Stimulated activated CD8-positive, alpha-beta memory T cell treated with anti-CD3 and anti-CD28 coated beads, Interleukin-2, amount 100 ng/mL, for 48 hours (primary cell): ENCODE measurements around the gene PTGES3L.
A peak's percentile ranks its signal among the peaks of the same experiment; 100 is the strongest.
"Not testable (repeated sequence)": the region's sequence is repeated elsewhere in the genome, so short reads cannot be mapped to it uniquely, and the experiment has no call there.

Experiments used
- DNase-seq, 2 donors: peaks; one replicate each; pipeline ENCODE4 v3.0.0-alpha.2; 2020; ENCODE audit warnings: low read depth in 2 of 2

Gene PTGES3L

DNA sequence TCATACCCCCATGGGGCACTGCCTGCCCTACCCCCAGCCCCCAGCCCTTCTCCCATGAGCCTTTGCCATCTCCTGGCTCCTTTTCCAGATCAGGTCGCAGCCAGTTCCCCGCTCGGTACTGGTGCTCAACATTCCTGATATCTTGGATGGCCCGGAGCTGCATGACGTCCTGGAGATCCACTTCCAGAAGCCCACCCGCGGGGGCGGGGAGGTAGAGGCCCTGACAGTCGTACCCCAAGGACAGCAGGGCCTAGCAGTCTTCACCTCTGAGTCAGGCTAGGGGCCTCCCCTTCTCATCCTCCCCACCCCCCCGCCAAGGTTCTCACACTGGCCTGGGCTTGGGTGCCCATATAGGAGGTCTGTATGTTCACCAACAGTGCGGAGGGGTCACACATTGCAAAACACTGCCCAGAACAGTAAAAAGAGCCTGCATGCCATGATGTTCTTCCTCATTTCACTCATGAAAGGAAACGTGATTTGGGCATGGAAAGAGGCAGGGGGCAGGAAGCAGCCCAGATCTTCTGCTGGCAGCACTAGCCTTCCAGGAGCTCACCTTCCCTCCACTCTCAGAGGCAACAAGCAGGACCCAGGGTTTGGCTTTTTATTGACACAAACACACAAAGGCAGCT lies 34.3 kb upstream of the PTGES3L start:
- DNase-seq: no peak

DNA sequence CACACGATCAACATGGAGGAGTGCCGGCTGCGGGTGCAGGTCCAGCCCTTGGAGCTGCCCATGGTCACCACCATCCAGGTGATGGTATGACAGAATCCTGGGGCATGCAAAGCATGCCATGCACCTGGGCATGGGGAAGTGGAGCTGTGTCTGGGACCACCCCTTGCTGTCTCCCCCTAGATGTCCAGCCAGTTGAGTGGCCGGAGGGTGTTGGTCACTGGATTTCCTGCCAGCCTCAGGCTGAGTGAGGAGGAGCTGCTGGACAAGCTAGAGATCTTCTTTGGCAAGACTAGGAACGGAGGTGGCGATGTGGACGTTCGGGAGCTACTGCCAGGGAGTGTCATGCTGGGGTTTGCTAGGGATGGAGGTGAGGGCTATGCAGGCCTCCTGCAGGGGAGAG lies 33.4 kb upstream of the PTGES3L start:
- DNase-seq: no peak

DNA sequence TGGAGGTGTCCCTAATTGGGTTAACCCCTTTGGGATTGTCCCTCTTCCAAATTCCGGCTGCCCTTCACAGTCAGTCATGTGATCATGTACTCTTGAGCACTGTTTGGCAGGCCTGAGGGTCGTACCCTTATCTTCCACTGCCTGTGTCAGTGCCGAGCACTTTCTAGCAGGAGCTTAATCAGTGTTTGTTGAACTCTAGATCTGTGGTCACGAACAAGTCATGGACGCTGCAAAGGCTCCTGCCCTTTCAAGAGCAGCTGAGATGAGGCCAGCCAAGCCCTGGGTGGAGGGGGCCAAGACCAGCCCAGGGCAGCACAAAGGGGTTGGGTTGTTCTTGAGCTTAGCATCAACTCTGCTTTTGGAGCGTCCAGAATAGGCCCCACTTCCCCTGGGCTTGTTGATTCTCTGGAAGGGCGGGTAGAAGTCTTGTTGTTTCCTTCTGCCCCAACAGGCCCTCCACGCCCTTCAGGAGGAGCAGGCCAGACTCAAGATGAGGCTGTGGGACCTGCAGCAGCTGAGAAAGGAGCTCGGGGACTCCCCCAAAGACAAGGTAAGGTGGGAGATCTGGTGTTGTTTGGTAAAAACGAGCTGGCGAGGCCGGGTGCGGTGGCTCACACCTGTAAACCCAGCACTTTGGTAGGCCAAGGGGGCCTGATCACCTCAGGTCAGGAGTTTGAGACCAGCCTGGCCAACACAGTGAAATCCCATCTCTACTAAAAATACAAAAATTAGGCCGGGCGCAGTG lies 32.0 kb upstream of the PTGES3L start:
- DNase-seq: no peak

DNA sequence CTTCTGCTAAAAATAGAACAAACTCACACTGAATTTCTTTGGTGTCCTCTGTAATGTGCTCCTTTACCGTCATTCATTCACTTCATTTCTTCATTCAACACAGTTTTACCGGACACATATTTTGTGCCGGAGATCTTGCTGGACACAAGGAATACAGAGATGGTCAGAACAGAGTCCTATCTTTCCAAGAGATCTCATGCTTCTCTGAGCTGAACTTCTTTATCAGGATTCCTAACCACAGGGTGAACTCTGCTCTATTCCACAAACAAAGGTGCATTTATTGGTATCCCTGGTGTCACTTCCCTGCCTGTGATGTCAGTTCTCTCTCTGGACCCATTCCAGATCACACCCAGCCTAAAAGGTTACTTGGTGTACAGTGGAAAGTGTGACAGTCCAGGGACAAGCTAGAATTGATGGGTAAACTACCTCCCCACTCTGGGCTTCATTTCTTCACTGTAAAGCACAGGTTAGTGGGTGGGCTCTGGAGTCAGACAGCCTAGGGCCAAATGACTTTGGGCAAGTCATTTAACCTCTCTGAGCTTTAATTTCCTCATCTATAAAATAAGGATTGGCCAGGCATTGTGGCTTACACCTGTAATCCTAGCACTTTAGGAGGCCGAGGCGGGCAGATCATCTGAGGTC lies 30.9 kb upstream of the PTGES3L start:
- DNase-seq: no peak

DNA sequence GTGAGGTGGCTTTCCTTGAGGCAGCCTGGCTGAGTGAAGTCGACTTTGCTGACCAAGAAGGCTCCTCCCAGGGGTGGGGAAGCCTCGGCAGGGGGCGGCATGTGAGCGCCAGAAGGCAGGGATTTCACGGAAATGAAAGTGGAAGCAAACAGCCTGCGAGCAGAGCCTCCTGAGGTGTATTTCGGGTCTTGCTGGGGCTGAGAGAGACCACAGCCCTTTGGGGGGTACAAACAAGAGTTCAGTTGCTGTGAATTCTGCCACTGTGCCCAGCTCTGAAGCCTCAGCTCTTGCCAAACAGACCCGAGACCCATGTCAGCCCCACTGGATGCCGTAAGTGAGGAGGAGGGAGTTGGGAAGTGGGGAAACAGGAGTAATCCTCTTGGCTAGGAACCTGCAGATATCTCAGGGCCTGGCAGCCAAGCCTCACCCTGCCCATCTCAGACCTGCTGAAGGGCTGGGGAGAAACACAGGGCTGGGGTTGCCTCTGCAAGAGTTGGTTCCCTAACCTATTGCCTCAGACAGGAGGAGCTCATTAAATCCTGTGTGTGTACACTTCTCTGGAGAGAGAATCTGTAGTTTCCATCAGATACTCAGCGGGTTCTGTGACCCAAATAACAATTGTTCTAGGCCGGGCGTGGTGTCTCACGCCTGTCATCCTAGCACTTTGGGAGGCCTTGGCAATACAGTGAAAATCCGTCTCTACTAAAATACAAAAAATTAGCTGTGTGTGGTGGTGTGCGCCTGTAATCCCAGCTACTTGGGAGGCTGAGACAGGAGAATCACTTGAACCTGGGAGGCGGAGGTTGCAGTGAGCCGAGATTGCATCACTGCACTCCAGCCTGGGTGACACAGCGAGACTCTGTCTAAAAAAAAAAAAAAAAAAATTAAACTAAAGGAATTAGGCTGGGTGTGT lies 27.0 kb upstream of the PTGES3L start, which contains the start of gene IFI35:
Gene IFI35, plus strand, starts transcription at position 146 of the 913 bp plus-strand sequence. Its CDS starts 164 bp downstream, at position 310.
- DNase-seq: peak; percentile 76

DNA sequence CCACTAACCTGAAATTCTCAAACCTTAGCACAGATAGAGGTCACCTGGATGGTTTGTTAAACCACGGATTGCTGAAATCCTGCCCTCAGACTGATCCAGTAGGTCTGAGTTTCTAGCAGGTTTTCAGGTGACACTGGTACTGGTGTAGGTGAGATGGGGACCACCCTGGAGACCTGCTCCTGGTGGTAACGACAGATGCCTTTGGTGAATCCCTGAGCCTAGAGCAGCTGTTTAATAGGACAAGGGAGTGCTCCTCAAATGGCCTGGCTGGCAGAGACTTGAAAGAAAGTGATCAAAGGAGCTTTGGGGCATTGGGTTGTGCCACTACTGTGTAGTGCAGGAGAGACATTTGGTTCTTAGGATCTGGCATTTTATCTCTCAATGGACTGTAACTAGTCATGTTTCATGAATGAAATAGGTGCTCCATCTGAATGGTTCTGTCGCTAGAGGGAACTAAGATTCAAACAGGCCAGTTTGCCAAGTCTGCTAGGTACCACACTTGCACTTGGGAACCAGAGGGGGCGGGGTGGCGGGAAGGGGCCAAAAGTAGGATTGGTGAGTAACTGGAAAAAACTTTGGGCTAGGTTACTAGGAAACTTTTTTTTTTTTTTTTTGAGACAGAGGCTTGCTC lies 23.8 kb upstream of the PTGES3L start:
- no peak for DNase-seq

DNA sequence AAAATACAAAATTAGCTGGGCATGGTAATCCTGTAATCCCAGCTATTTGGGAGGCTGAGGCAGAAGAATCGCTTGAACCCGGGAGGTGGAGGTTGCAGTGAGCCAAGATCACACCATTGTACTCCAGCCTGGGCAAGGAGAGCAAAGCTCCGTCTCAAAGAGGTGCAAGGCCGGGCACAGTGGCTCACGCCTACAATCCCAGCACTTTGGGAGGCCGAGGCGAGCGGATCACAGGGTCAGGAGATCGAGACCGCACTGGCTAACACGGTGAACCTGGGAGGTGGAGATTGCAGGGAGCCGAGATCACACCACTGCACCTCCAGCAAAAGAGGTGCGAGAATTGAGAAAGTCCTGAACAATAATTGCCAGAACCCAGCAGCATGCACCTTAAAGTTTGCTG lies 21.0 kb upstream of the PTGES3L start:
- DNase-seq: not testable (repeated sequence)

DNA sequence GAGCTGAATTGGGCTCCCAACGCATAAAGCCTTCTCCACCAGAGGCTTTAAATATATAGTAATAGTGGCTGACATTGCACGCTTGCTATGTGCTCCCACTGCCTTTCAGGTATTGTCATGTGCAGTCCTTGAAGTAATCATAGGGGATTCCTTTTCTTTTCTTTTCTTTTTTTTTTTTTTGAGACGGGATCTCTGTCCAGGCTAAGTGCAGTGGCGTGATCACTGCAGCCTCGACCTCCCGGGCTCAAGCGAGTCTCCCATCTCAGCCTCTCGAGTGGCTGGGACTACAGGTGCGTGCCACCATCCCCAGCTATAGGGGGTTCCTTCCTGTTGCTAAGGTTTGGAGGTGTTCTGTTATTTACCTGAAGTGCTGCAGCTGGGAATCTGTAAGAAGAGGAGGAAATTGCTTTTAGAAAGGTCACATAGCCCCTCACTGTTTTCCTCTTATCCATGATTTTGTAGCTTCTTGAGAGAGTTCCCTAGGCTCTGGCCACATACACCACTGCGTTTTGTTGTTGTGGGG lies 19.2 kb upstream of the PTGES3L start:
- DNase-seq: no peak

DNA sequence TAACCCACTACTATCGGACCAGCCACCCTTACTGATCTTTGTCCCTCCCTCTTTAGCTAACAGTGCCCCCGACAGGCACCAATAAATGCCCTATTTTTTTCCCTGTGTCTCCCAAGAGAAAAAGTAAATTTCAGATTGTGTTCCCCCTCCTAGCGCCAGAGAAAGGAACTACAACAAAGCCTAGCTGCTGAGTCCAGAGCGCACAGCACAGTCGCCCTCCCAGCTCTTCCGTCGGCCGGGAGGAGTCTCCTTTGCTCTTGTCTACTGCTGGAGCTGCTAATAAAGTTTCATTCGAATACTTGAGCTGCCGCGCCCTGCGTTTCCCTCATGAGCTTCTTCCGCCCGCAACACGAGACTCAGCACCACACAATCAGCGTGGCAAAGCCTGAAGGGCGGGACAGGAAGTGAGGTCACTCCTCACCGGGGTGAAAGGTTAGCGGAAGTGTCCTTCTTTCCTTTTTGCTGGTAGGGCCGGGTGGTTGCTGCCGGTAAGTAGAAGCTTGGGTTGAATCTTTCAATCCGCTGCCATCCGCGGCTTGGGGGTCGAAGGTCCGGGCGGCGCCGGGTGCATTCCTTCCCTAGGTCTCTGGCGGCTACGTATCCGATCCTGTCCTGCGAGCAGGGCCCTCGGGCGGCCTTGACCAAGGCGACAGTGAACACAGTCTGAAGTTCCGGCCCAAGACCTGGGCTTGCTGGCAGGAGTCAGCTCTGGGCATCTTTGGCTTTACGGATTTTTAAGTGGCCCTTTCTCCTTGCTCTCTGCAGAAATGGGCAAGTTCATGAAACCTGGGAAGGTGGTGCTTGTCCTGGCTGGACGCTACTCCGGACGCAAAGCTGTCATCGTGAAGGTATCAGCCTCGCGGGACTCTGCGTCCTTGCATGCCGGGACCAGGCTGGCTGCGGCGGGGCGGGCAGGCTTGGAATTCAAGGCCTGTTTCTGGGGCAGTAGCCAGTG lies 18.4 kb upstream of the PTGES3L start, which contains the start of gene RPL27:
Gene RPL27, plus strand, starts transcription at position 436 of the 955 bp plus-strand sequence. Its CDS starts 332 bp downstream, at position 768.
- peak; percentile 87 to 94 for DNase-seq

DNA sequence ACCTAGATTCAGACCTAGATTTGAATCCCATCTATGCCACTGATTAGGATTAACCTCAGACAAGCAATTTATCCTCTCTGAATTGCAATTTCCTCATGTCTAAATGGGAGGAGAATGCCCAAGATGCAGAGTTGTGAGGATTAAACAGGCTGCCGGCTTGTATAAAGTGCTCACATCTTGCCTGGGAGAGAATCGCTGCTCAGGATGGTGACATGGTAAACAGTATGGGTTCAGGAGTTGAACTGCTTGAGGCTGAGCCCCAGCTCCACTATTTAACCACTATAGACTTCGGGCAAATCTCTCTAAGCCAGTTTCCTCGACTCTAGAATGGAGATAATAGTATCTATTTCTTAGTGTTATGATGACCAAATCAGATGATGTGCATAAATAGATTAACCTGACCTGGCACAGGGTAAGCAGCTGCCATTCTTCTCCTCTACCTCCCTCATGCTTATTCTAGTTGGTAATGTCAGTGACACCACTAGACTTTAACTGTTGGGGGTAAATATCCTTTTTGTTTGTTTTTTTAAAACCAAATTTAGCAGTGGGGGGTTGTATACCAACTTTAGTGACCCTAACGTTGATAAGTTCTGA lies 17.6 kb upstream of the PTGES3L start:
- no peak for DNase-seq

DNA sequence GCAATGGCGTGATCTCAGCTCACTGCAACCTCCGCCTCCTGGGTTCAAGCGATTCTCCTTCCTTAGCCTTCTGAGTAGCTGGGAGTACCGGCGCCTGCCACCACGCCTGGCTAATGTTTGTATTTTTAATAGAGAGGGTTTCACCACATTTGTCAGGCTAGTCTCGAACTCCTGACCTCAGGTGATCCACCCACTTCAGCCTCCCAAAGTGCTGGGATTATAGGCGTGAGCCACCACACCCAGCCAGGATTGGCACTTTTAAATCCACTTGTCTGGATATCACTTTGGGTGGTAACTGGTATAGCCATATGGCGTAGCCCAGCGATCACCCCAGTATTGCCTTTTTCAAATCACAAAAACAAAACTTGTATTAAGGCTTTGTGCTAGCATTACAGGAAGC lies 14.0 kb upstream of the PTGES3L start:
- DNase-seq: not testable (repeated sequence)

DNA sequence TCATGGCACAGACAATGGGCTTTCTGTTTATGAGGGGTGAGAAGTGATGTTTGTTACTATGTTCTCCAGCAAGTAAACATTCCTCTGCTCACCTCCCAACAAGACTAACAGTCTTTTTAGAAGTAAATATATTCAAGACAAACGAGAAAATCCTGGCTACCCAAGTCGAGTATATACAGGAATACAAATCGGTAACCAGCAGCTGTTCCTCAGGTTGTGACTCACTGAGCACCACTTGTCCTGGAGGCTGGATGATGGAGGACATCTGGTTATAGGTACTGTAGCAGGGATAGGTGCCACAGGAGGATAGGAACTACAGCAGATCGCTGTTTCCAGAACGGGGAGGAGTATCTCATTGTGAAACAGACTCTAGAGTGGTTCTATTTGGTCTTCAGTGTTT lies 13.0 kb upstream of the PTGES3L start:
- DNase-seq: no peak

DNA sequence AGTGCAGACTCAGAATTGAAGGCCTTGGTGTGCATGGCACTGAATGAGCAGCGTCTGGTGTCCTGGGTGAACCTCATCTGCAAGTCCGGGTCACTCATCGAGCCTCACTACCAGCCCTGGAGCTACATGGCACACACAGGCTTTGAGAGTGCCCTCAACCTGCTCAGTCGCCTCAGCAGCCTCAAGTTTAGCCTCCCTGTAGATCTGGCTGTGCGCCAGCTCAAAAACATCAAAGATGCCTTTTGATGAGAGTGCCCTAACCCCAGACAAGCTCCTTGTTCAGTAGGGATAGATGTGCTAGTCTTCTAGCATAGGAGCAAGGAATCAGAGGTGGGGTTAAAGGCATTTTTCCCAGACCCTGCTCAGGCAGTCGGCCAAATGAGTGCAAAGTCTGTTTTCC lies 11.6 kb upstream of the PTGES3L start:
- no peak for DNase-seq

DNA sequence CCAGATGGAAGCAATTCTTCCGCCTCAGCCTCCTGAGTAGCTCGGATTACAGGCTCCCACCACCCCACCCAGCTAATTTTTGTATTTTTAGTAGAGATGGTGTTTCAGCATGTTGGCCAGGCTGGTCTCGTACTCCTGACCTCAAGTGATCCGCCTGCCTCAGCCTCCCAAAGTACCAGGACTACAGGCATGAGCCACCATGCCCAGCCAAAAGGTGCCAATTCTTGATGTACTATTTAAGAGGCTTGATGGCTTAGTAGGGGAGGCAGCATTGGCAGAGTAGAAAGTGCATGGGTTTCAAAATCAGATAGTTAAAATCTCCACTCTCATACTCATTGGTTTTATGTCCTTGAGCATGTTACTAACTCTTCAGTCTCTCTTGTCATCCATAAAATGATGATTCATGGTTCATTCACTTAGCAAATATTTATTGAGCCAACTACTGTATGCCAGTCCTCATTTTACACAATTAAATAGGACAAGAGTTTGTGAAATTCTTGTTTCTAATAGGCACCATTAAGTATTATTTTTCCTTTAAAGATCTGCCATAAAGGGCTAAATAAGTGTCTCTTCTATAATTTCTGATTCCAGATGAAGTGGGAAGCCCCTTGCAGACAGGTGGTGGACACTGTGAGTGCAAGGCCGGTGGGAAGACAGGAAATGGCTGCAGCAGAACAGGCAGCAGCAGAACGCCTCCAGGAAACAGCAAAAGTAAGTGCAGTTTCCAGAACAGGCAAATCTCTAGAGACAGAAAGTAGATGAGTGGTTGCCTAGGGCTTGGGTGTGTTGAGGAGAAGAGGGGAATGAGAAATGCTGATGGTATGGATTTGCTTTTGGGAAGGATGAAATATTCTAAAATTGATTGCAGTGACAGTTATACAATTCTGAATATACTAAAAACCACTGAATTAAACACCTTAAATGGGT lies 10.1 kb upstream of the PTGES3L start:
- DNase-seq: no peak

DNA sequence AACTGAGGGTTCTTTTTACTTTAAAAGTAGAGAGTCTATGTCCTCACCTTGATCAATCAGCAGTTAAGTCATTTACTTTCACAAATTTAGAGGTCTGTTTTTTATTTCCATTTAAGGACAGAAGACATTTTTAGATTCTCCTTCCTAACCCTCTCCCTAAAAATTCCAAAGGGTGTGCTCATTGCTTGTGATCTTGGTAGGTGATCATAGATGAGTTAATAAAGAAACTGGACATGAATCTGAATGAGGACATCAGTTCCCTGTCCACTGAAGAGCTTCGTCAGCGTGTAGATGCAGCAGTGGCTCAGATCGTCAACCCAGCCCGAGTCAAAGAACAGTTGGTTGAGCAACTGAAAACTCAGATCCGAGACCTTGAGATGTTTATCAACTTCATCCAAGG lies 9.3 kb upstream of the PTGES3L start:
- DNase-seq: no peak

DNA sequence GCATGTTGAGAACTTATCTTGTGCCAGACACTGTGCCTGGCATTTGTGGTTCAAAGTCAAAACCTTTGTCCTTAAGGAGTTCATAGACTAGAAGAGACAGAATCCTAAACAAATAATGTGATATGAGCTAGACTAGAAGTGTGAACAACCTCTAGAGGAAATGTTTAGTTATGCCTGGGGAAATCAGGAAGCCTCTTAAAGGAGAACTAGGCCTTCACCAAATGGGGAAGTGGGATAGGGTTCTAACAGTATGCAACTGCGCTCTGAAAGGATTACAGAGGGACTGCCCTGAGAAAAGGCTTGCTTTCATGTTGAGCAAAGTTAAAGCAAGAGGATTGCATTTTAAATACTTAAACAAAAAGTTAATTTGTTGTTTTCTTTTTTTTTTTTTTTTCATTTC lies 5.3 kb upstream of the PTGES3L start:
- DNase-seq: no peak

DNA sequence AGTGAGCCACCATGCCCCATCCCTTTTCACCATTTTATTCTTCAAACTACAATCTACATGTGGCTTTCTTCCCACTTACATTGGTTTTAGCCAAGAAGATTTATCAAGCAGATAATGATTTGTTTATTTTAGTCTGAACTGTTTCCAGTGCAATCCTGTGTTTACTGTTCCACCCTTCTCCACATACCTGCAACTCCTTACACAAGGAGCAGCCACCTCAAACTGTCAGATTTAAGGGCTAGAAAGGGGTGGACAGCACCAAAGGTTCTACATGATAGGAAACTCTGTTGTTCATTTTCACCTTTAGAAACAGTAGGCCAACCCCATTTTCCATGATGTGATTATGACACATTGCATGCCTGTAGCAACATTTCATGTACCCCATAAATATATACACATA lies 2.4 kb upstream of the PTGES3L start:
- no peak for DNase-seq

DNA sequence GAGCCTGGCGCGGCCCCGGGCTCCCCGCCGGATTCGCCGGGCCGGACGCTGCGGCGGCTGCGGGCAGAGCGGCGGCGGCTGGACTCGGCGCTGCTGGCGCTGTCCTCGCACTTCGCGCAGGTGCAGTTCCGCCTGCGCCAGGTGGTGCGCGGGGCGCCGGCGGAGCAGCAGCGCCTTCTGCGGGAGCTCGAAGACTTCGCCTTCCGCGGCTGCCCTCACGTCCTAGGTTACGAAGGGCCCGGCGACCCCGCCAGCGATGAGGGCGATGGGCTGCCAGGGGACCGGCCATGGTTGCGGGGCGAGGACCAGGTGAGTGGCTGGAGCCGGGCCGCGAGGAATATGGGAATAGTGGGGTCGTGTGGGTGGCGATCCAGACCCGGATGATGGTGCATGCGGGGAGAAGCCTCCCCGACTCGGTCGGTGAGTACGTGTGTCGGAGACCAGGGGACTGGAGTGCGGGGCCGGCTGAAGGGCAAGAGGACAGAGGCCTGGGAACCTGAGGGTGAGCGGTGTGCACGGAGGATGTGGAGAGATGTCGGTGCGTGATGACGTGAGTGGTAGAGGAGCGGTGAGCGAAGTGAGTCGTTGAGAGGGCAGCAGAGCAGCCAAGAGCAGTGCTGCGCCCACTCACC lies 1.0 kb upstream of the PTGES3L start:
- peak; percentile 52 to 59 for DNase-seq
